Stimulated activated CD8-positive, alpha-beta memory T cell treated with anti-CD3 and anti-CD28 coated beads, Interleukin-4, amount 100 ng/mL, for 4 hours (primary cell): ENCODE data around the gene DYNLT4.
"Not testable (repeated sequence)": the region's sequence is repeated elsewhere in the genome, so short reads cannot be mapped to it uniquely, and the experiment has no call there.

Source experiments
- DNase-seq, 2 donors: peaks; one replicate each; pipeline ENCODE4 v3.0.0-alpha.2; 2020; ENCODE audit warnings: low read depth in 2 of 2, low spot score in 1 of 2

DYNLT4 gene

DNA sequence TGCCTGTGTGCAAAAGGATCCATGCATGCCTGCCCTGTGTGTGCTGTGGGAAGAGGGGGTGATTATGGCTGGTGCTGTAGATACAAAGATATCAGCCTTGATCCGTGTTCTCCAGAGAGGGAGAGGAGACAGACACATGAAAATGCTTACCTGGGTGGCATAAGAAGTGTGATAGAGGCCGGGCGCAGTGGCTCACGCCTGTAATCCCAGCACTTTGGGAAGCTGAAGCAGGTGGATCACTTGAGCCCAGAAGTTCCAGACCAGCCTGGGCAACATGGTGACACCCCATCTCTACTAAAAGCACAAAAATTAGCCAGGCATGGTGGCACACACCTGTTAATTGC is 3.6 kb upstream of the DYNLT4 start:
- DNase-seq = not testable (repeated sequence)

DNA sequence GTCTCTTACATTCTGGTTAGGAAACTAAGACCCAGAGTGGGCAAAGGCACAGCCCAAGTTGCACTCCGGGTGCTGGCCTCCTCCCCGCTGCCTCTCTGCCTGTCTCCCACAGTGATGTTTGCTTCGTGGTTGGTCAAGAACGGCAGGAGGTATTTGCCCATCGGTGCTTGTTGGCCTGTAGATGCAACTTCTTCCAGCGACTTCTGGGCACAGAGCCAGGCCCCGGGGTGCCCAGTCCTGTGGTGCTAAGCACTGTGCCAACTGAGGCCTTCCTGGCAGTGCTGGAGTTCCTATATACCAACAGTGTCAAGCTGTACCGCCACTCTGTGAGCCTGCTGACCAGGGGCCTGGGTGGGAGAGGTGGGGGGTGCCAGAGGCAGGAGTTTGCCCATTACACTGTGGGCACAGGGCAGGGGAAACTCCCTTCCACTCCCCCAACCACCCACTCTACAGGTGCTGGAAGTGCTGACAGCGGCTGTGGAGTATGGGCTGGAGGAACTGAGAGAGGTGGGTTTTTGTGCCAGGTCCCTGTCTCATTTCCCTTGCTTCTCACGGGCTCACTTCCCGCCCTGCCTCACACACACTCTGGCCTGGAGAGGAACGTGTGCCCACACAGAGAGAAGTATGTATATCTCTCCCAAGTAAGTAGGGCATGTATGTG is 3.1 kb upstream of the DYNLT4 start:
- no peak for DNase-seq

DNA sequence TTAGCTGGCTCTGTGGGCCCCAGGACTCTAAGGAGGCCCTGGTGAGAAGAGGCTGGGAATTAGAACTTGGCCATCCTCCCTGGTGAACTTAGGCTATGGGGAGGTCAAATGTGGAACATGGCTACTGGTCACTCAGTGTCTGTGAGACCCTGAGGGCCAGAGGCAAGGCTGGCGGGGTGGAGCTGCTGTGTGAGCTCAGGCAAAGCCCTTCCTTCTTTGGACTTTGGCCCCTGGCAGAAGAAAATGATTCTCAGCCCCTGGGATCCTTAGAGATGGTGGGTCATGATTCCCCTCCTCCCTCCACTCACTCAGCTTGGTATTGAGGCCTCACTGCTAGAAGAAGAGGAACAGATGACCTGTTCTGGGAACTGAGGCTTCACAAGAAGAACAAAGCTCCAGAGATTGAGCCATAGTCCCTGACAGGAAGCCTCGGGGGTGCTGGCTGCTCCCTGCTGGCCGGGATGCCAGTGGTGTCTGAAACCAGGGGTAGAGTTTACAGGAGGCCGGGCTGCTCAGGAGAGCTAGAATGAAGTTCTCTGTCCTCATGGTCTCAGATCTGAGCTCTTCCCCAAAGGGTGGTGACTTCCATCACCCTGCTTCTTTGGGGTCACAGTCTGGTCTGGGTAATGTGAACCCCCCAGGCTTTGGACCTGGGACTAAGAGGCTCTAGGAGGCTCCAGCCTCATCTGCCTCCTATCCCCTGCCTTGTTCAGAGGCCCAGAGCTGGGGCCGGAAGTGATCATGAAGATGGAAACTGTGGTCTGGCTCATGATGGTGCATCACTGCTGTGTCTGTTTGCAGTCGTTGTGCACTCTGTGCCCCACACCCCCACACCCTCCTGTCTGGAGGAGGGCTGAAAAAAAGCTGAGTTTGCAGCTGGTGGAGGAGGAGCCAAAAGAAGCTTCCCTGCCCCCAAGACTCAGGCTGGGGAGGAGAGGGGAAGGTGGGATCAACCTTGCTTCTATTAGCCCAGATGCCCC is 2.1 kb upstream of the DYNLT4 start:
- peak; percentile 73 to 85 for DNase-seq

DNA sequence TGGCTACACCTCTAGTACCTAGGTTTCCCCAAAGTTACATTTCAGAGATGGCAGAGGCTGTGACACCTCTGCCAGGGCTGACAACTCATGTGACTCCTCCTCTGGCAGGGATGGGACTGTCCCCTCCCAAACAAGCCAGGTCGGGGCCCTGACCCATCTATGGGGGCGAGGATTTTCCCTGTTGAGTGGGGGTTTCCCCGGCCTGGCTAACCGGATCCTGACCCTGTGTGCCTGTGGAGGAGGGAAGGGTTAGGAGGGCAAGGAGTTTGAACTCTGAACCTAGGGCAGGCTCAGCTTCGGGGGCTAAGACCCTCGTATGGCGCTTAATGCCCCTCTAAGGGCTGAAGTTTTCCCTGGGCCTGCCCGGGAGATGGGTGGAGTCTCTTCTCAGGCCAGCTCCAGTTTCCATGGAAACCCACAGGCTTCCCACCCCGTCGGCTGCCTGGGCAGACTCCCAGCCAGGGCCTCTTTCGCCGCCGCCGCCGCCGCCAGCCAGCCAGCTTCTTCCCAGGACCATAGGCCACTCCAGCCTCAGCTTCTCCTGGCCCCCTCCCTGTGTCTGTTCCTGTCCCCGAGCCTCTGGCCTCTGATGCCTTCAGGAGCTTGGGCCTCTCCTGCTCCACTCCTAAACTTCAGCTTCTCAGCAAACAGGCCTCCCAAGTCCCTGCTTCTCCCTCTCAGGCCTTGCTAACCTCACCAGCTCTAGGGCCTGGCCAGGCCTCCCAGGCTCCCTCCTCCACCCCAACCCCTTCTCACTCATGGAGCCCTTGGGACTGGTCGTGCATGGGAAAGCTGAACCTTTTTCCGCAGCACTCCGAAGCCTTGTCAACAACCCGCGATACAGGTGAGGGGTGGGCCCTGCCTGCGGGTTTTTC is 1.1 kb upstream of the DYNLT4 start, which contains the start of gene BTBD19:
TSS of gene BTBD19 (plus strand) at position 461 of the 875 bp plus-strand sequence. CDS start at position 759, 298 bp downstream.
- peak in 1 of 2 donors; percentile 65 for DNase-seq

DNA sequence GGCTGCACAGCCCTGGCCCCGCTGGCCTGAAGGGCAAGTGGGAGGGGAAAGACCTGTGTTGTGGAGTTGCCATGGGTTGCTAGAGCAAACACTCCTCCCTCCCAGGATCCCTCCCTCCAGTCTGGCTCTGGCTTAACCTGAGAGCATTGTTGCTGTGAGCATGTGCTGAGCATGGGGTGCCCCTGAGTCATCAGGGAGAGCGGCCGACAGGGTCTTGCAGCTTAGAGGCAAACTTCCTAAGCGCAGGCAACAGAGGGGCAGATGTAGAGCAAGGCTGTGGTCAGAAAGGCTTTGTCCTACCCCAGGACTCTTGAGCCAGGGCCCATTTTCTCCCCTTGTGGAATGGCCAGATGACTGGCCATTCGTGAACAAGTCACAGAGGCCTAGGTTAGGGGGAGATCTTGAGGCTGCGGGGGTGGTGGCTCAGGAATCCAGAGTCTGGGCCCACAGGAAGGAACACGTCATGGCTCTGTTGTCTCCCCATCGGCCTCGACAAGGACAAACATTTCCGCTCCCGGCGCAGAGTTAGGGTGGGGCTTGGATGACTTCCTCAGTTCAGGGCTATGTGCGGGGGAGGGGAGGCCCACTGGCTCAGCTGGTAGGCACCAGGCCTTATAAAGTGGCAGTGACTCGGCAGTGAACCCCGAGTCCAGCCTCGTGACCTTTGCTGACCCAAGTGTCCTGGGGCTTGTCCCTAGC is 362 bp upstream of the DYNLT4 start:
- peak; percentile 73 to 81 for DNase-seq

DNA sequence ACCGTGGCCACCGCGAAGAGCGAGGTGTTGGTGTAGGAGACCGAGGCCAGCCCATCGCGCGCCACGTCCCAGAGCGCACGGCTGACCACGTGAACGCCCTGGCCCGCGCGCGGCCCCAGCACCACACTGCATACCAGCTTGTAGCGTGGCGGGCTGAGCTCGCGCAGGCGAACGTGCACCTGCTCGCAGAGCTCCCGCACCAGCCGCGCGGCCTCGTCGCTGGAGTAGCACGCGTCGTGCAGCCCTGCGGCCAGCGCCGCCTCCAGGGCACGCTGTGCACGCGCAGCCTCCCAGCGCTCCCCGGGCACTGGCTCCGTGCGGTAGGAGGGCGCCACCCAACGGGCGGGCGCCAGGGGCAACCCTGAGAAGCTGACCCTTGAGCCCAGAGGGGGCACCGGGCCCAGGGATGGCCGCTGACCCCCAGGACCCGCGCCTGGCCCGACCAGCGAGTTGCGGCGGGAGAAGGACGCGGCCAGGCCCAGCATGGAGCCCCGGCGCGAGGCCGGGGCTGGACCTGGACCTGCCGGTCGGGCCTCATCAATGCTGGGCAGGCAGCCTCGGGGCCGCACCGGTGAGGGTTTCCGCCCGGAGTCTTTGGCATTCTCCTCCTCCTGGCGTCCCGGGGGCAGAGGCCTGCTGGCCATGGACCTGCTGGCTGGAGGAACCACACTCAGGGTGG is 987 bp downstream of the DYNLT4 start:
- DNase-seq = no peak

DNA sequence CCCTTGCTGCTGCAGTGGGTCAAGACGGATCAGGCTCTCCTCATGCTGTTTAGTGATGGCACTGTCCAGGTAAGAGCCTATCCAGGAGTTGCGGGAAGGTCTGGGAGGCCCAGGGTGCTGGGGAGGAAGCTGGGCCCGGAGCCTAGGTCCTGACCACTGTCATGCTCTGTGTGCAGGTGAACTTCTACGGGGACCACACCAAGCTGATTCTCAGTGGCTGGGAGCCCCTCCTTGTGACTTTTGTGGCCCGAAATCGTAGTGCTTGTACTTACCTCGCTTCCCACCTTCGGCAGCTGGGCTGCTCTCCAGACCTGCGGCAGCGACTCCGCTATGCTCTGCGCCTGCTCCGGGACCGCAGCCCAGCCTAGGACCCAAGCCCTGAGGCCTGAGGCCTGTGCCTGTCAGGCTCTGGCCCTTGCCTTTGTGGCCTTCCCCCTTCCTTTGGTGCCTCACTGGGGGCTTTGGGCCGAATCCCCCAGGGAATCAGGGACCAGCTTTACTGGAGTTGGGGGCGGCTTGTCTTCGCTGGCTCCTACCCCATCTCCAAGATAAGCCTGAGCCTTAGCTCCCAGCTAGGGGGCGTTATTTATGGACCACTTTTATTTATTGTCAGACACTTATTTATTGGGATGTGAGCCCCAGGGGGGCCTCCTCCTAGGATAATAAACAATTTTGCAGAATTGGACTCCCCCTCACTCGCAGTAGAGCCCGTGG is 1.7 kb downstream of the DYNLT4 start:
- no peak for DNase-seq

DNA sequence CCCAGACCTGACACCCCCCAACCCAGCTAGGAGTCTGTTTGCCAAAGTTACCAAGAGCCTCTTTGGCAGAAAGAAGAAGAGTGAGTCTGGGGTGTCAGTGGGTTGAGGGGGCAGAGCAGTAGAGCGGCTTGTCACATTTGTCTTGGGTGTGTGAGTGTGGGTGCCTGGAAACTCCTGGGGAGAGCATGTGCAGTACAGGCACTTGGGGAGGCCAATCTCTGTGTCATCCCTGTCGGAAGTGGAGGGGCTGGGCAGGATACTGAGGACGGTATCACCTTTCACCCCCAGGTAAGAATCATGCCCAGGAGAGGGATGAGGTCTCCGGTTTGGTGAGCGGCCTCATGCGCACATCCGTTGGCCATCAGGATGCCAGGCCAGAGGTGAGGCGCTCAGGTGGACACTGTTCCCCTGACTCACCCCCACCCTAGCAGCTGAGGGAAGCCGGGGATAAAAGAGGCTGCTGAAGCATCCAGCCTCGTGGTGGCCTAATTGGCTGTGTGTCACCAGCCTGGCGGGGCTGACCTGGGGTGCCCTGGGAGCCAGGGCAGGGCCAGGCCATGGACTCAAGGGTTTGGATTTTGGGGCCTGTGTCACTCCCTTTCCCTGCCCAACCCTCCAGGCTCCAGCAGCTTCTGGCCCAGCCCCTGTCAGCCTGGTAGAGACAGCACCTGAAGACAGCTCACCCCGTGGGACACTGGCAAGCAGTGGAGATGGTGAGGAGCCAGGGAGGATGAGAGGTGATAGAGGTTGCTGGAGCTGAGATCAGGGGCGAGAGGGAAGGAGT is 3.6 kb downstream of the DYNLT4 start:
- no peak for DNase-seq

DNA sequence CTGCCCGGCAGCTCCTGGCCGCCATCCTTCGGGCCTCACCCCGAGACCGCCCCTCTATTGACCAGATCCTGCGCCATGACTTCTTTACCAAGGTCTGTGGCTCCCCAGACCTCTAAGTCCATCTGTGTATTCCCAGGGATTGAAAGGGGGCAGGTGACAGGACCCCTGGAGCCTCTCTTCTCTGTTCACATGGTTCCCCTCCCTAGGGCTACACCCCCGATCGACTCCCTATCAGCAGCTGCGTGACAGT is 4.2 kb downstream of the DYNLT4 start:
- no peak for DNase-seq

DNA sequence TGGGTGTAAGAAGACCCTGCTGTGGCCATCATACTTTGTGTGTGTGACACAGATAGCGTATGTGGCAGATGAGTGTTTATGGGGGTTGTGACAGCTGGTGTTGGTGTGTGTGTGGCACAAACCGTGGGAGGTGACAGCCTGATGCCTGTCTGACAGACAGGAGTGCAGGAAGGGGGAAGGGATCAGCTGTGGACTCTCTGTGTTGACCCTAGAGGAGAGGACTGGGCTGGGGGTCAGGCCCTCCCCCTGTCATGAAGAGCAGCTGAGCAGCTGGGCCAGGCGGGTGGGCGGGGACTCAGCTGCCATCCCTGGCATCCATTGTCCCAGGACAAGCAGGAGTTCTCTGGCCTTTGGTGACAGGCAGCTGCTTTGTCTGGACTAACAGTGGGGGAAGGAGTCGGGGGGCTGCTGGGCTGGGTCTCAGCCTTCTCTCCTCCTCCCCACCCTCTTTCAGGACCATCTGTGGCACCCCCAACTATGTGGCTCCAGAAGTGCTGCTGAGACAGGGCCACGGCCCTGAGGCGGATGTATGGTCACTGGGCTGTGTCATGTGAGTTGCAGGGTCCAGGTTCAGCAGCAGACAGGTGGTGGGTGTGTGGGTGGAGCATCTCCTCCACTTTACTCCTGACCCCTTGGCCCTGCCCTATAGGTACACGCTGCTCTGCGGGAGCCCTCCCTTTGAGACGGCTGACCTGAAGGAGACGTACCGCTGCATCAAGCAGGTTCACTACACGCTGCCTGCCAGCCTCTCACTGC is 4.7 kb downstream of the DYNLT4 start:
- DNase-seq = no peak

DNA sequence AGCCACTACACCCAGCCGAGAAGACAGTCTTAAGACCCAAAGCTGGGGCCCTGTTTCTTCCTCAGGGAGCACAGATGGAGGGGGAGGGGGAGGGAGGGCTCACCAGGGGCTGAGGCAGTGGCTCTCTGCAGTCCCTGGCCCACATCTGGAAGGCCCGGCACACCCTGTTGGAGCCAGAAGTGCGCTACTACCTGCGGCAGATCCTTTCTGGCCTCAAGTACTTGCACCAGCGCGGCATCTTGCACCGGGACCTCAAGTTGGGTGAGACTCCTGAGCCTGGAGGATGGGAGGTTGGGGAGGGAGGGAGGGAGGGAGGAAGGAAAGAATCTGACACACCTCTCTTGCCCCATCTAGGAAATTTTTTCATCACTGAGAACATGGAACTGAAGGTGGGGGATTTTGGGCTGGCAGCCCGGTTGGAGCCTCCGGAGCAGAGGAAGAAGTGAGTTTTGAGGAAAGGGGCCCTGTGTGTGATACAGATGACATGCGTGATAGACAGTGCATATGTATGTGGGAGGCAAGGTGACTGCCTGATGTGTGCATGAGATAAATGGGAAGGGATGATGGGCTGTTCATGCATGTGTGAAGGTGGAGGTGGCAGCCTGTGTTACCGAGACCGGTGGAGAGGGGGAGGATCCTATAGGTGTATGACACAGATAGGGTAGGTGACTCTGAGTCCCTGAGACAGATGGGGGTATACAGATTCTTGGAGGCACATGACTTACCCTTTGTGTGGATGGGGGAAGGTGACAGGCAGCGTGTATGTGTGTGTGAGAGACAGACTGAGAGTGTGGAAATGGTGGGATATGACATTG is 5.5 kb downstream of the DYNLT4 start:
- DNase-seq = no peak

DNA sequence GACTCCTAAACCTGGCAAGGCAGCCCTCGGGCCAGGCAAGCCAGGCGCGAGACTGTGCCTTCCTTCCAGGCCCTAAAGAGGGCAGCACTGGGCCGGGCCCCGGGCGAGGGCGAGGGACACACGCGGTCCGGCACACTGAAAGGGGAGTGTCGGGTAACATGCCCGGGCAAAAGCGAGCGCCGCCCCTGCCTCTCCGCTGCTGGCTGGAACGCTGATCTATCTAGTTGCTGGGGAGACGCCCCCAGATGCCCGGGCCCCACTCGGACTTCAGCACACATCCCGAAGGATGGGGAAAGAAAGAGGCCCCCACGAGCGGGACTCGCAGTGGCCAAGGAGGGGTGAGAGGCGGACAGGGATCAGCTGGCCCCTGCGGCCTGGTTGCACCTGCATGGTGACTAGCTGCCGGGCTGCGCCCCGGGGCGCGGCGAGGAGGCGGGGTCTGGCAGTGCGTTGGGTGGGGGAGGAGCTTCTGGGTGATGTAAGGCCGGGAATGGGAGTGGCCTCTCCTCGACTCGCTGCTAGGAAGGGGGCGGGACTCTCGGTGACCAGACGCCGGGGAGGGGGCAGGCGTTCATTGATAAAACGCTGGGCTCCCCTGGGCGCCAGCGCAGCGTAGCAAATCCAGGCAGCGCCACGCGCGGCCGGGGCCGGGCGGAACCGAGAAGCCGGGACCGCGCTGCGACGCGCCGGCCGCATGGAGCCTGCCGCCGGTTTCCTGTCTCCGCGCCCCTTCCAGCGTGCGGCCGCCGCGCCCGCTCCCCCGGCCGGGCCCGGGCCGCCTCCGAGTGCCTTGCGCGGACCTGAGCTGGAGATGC is 7.2 kb downstream of the DYNLT4 start, which contains the start of gene PLK3:
TSS of gene PLK3 (plus strand) at position 608 of the 815 bp plus-strand sequence. CDS start at position 695, 87 bp downstream.
- peak; percentile 93 to 97 for DNase-seq

DNA sequence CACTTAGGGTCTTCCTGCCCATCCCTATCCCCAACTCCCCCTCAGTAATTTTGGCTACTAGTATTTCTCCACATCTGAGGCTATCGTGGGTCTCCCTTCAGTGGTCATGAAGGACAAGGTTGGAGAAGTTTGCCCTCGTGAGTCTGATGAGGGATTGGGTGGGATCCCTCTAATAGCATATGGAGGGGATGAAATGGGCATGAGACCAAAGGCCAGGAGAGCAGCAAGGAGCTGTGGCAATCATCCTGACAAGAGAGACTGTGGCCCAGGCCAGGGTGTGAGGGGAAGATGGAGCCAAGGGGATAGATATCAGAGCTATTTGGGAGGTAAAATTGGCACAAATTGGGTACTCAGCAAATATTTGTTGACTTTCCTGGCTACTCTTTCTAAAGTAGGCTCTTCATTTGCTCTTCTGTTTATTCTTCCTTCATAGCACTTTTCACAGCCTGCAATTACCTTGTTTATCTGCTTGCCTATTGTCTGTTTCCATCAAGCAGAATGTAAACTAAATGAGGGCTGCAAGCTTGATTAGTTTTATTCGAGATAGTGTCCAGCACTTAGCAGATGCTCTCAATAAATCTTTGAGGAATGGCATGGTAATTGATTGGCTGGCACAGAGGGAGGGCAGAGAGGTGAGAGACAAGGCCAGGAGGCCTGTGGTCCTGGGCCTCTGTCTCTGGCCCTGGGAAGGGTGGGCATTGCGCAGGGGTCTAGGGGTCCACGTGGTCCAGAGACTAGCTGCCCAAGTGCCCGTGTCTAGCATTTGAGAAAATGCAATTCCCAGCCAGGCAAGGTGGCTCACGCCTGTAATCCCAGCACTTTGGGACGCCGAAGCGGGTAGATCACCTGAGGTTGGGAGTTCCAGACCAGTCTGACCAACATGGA is 8.4 kb downstream of the DYNLT4 start:
- DNase-seq = no peak

DNA sequence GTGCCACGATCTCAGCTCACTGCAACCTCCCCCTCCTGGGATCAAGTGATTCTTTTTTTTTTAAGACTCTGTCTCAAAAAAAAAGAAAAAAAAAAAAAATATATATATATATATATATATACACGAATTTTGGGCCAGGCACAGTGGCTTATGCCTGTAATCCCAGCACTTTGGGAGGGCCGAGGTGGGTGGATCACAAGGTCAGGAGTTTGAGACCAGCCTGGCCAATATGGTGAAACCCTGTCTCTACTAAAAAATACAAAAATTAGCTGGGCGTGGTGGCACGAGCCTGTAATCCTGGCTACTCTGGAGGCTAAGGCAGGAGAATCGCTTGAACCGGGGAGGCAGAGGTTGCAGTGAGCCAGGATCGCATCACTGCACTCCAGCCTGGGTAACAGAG is 9.3 kb downstream of the DYNLT4 start:
- DNase-seq = not testable (repeated sequence)

DNA sequence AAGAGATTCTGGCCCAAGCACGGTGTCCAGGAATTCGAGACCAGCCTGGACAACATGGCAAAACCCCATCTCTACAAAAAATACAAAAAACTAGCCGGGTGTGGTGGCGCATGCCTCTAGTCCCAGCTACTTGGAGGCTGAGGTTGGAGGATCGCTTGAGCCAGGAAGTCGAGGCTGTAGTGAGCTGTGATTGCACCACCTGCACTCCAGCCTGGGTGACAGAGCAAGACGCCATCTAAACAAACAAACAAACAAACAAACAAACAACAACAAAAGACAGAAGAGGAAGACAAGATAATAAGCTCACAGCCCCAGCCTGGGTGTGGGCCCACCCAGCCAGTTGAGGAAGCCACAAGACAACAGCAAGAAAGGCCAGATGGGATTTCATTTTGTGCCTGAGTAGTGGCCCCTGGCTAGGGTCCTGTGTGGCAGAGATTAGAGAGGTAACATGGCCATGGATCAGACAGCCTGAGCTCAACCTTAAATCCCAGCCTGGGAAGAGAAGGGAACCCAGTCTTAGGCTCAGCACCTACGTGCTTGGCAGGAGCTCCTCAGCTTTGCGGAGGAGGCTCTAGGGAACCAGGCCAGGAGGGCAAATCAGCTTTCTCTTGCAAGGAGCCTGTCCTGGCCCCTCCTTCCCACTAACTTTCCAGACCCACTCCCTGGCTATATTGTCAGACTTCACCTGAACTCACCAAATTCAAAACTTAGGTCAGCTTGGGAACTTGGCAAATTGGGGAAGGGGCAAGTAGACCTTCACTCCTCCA is 14.2 kb downstream of the DYNLT4 start:
- DNase-seq = no peak
